CD4-positive, alpha-beta T cell (primary cell): ENCODE results near the gene HAGHL. TPM values are rescaled to one million over a fixed set of nuclear protein-coding genes. Genes with fewer than 3 reads are reported as not detected.

Source experiments
- ATAC-seq: fragments of 200-7000 bp; cut with Tn5 transposase; one replicate; pipeline ENCODE4 v1.10.0; 2022; ENCODE audit warnings: mild to moderate bottlenecking; ENCODE audit not compliant: poor library complexity
- CTCF ChIA-PET: fragments of 350-600 bp; sonication (Branson Sonifier 250); formaldehyde crosslinking; loops from one replicate; lab custom pipeline; 2021; ENCODE audit warnings: antibody characterized with exemption, inconsistent platforms; lab: Charles Lee
- POLR2A ChIA-PET: fragments of 350-600 bp; sonication (Branson Sonifier 250); formaldehyde crosslinking; loops from one replicate; lab custom pipeline; 2021; ENCODE audit warnings: antibody characterized with exemption, inconsistent platforms; lab: Charles Lee
- DNase-seq, 14 experiments: peaks; one replicate each; pipeline ENCODE4 v3.0.0-alpha.2; 2013 to 2020; ENCODE audit warnings: mixed read lengths in 2 of 14
- H3K27ac ChIP-seq, 2 donors: one replicate each; pipeline versions ENCODE4 v1.5.1 to v1.7.0; 2013; ENCODE audit warnings: low read length in 2 of 2, low read depth in 1 of 2, mild to moderate bottlenecking in 1 of 2
- H3K27me3 ChIP-seq, 2 experiments: 1 replicate in 1 of 2; 2 replicates in 1 of 2; pipeline versions ENCODE4 v1.6.1 to v1.7.0; 2013; ENCODE audit warnings: low read length in 2 of 2, control low read depth in 1 of 2, mild to moderate bottlenecking in 1 of 2, moderate library complexity in 1 of 2; ENCODE audit not compliant: insufficient read depth in 2 of 2, control insufficient read depth in 1 of 2
- H3K36me3 ChIP-seq: one replicate; pipeline ENCODE4 v1.6.1; 2013; ENCODE audit warnings: low read length, control low read depth; ENCODE audit not compliant: insufficient read depth
- H3K4me1 ChIP-seq: one replicate; pipeline ENCODE4 v1.6.1; 2013; ENCODE audit warnings: low read length, control low read depth; ENCODE audit not compliant: insufficient read depth
- H3K4me3 ChIP-seq: one replicate; pipeline ENCODE4 v1.5.1; 2013; ENCODE audit warnings: mild to moderate bottlenecking, low read length, moderate library complexity
- H3K9me3 ChIP-seq, 2 experiments: 1 replicate in 1 of 2; 2 replicates in 1 of 2; pipeline versions ENCODE4 v1.6.1 to v1.7.0; 2013; ENCODE audit warnings: low read length in 2 of 2, mild to moderate bottlenecking in 2 of 2, control low read depth in 1 of 2, moderate library complexity in 1 of 2; ENCODE audit not compliant: control insufficient read depth in 1 of 2, insufficient read depth in 1 of 2
- H3K27ac Mint-ChIP-seq: one replicate; pipeline ENCODE4 v1.8.0; 2020; ENCODE audit warnings: mixed read lengths
- H3K27me3 Mint-ChIP-seq: one replicate; pipeline ENCODE4 v1.8.0; 2021; ENCODE audit warnings: mixed read lengths
- H3K36me3 Mint-ChIP-seq: one replicate; pipeline ENCODE4 v1.8.0; 2021; ENCODE audit warnings: low read depth, mixed read lengths
- H3K4me1 Mint-ChIP-seq: one replicate; pipeline ENCODE4 v1.8.0; 2021; ENCODE audit warnings: low read depth, mixed read lengths
- H3K4me3 Mint-ChIP-seq: one replicate; pipeline ENCODE4 v1.8.0; 2020; ENCODE audit warnings: mild to moderate bottlenecking, mixed read lengths
- H3K9me3 Mint-ChIP-seq: one replicate; pipeline ENCODE4 v1.8.0; 2020; ENCODE audit warnings: mixed read lengths
- intact Hi-C, 2 experiments: fragments of 100-400 bp; cut with DNase I in 1 of 2; cut with micrococcal nuclease in 1 of 2; formaldehyde crosslinking; loops; one replicate each; pipeline versions ENCODE4 v1.15.1 to v1.9.0; 2023 to 2025; cut with DNase I, micrococcal nuclease
- total RNA-seq, 174 experiments: library from RNA in 2 of 174; stranded (reverse) in 2 of 174; gene quantifications; one replicate each; pipeline ENCODE4 v1.2.3 and lab custom pipeline; 2021 to 2026
- TF ChIP-seq, protein P1 (sequence below): fragments of 200-600 bp; IDR thresholded peaks from one replicate; pipeline ENCODE4 v1.8.0; 2022; ENCODE audit warnings: antibody characterized with exemption, mild to moderate bottlenecking

HAGHL gene
- total RNA-seq, 2 experiments from 2014 or later, result 7.1 to 9.2 TPM

DNA sequence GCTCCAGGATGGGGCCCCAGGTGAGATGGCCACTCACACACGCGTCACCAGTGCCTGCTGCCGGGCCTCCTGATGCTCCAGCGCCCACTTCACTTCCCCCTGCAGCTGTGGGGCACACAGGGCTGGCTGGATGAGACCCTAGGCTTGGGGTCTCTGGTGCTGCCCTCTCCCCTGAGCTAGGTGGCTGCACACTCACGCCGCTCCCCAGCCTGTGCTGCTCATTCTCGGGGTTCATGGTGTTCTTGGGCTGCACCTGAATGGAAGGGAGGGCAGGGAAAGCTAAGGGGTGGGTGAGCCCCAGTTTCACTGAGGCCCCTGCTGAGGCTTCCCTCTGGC, 1.9 kb upstream of the HAGHL start:
- H3K4me1 ChIP-seq, result peaks cover 50% of the 10 kb centered on the region
- H3K27me3 ChIP-seq, result no peaks in the 10 kb centered on the region
- TF ChIP-seq, protein P1, sequence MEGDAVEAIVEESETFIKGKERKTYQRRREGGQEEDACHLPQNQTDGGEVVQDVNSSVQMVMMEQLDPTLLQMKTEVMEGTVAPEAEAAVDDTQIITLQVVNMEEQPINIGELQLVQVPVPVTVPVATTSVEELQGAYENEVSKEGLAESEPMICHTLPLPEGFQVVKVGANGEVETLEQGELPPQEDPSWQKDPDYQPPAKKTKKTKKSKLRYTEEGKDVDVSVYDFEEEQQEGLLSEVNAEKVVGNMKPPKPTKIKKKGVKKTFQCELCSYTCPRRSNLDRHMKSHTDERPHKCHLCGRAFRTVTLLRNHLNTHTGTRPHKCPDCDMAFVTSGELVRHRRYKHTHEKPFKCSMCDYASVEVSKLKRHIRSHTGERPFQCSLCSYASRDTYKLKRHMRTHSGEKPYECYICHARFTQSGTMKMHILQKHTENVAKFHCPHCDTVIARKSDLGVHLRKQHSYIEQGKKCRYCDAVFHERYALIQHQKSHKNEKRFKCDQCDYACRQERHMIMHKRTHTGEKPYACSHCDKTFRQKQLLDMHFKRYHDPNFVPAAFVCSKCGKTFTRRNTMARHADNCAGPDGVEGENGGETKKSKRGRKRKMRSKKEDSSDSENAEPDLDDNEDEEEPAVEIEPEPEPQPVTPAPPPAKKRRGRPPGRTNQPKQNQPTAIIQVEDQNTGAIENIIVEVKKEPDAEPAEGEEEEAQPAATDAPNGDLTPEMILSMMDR, result no peak
- Mint-ChIP-seq H3K4me1 (peaks cover 5% of the 10 kb centered on the region), H3K4me3 (no peak overlapping the region), H3K27me3 (no peaks in the 10 kb centered on the region), H3K36me3 (no peaks in the 10 kb centered on the region), H3K27ac (no peak overlapping the region), H3K9me3 (no peaks in the 10 kb centered on the region)
- H3K36me3 ChIP-seq, result no peaks in the 10 kb centered on the region
- CTCF ChIA-PET, result interaction anchor here (0.9 kb wide), 1 partner anchor 13 kb away, joined by 3 read pairs; no protein-coding TSS in a partner anchor
- no peak for DNase-seq
- intact Hi-C loops, result no loop called here
- no peak for ATAC-seq
- POLR2A ChIA-PET, result interaction anchor here (0.8 to 5.0 kb wide), 5 partner anchors 9 to 63 kb away, joined by 3 to 30 read pairs (median 4); partner anchors contain the start of genes CHTF18, CIAO3, METRN and RPUSD1
- peaks cover 0 to 8% of the 10 kb centered on the region in 2 experiments for H3K9me3 ChIP-seq
- no peak overlapping the region for H3K4me3 ChIP-seq
- H3K27ac ChIP-seq, result no peak overlapping the region

DNA sequence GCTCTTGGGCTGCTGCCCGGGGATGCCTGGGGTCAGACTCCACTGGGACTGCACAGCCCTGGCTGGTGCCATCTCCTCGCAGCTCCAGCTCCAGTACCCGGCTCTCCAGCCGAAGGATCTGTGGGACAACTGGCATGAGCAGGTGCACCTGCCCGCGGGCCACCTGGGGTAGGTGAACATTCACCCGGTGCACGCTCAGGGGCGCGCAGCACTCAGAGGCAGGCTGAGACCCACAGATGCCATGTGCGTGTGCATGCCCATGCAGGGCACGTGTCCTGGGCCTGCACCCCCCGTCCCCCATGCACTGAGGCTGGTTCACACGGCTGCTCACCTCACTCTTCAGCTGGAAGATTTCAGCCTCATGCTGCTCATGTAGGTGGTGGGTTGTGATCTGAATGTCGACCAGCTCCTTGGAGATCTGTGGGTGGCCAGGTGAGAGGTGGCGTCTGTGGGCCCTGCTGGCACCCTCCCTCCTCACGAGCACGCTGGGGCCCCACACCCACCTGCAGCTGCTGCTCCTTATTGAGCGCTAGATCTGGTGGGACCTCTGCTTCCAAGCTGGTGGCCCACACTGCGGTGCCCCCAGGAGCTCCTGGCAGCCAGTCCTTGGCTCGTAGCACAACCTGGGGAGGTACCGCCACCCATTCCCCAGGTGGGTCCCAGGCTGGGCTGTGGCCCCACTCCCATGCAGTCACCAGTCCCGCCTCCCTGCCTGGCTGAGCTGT, 1.3 kb upstream of the HAGHL start:
- H3K27ac ChIP-seq, result no peak overlapping the region
- no peak for DNase-seq

DNA sequence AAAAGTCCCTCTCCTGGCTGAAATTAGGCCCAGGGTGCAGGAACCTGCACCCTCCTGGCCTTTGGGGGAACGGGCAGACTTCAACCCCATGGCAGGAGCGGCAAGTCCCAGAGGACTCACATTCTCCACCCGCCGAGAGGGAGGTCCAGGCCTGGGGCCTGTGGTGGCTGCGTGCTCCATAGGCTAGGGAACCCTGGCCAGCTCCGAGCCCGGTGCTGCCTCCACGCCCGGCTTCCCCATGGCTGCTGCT, 793 bp upstream of the HAGHL start:
- no peaks in the 10 kb centered on the region for H3K36me3 ChIP-seq
- H3K4me3 ChIP-seq, result no peak overlapping the region
- DNase-seq, result no peak
- H3K9me3 ChIP-seq, result peaks cover 0 to 8% of the 10 kb centered on the region in 2 experiments
- H3K9me3 Mint-ChIP-seq, result no peaks in the 10 kb centered on the region
- H3K27me3 ChIP-seq, result no peaks in the 10 kb centered on the region
- H3K27me3 Mint-ChIP-seq, result no peaks in the 10 kb centered on the region
- ChIA-PET CTCF (no interaction called here), POLR2A (interaction anchor here (0.9 to 5.0 kb wide), 5 partner anchors 10 to 81 kb away, joined by 3 to 30 read pairs (median 3); partner anchors contain the start of genes CHTF18, CIAO3, METRN and RPUSD1)
- no peak overlapping the region for H3K27ac Mint-ChIP-seq
- no peaks in the 10 kb centered on the region for H3K4me1 Mint-ChIP-seq
- TF ChIP-seq, protein P1, result no peak
- intact Hi-C loops, result no loop called here
- H3K4me3 Mint-ChIP-seq, result peak overlapping the region; percentile 76
- ATAC-seq, result no peak
- H3K36me3 Mint-ChIP-seq, result no peaks in the 10 kb centered on the region
- H3K4me1 ChIP-seq, result peaks cover 42% of the 10 kb centered on the region
- H3K27ac ChIP-seq, result no peak overlapping the region

More for the DNA sequence above, 1.3 kb upstream of the HAGHL start:
- Mint-ChIP-seq H3K4me3 (peak overlapping the region; percentile 48), H3K27ac (no peak overlapping the region), H3K27me3 (no peaks in the 10 kb centered on the region), H3K9me3 (no peaks in the 10 kb centered on the region), H3K4me1 (no peaks in the 10 kb centered on the region), H3K36me3 (no peaks in the 10 kb centered on the region)
- intact Hi-C loops, result no loop called here
- no peaks in the 10 kb centered on the region for H3K27me3 ChIP-seq
- POLR2A ChIA-PET, result interaction anchor here (0.8 to 5.0 kb wide), 6 partner anchors 10 to 81 kb away, joined by 3 to 30 read pairs (median 4); partner anchors contain the start of genes CHTF18, CIAO3, METRN and RPUSD1
- H3K4me1 ChIP-seq, result peaks cover 44% of the 10 kb centered on the region
- no peak for ATAC-seq
- H3K9me3 ChIP-seq, result peaks cover 0 to 8% of the 10 kb centered on the region in 2 experiments
- CTCF ChIA-PET, result no interaction called here
- no peak overlapping the region for H3K4me3 ChIP-seq
- no peaks in the 10 kb centered on the region for H3K36me3 ChIP-seq
- TF ChIP-seq, protein P1, result no peak
